Measurements from ENCODE around the gene RNF44.

RNF44 gene

DNA sequence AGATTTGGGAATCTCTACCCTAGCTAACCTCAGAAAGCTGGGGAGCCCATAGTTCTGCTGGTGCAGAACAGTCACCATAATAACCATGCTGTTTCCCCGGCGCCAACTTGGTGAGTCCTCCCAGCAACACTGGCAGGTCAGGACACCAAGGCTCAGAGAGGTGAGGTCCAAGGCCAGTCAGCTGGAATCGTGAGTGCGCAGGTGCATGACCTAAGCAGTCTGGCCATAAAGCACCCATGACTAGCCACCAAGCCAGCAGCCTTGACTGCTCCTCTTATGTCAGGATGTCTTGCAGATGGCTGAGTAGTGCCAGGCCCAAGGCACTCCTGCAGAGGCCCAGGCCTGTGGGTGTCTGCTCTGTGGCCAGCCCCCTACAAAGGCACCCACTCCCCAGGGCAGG, 2.6 kb downstream of the RNF44 start:
- H3K36me3 ChIP-seq (replicated peaks; ENCODE audit: insufficient read depth, low read length), result no peaks in the 10 kb centered on the region
- peaks cover 39% of the 10 kb centered on the region for H3K79me2 ChIP-seq (ENCODE audit: low read length)
- no peaks in the 10 kb centered on the region for H3K27me3 ChIP-seq (replicated peaks; ENCODE audit: insufficient read depth, low read length)
- no peaks in the 10 kb centered on the region for H3K9me3 ChIP-seq (replicated peaks; ENCODE audit: insufficient read depth, low read length)
- H4K20me1 ChIP-seq (ENCODE audit: insufficient read depth, low read length), result no peaks in the 10 kb centered on the region
- no peak overlapping the region for H3K4me3 ChIP-seq (ENCODE audit: low read length)
- TF ChIP-seq, protein P1, sequence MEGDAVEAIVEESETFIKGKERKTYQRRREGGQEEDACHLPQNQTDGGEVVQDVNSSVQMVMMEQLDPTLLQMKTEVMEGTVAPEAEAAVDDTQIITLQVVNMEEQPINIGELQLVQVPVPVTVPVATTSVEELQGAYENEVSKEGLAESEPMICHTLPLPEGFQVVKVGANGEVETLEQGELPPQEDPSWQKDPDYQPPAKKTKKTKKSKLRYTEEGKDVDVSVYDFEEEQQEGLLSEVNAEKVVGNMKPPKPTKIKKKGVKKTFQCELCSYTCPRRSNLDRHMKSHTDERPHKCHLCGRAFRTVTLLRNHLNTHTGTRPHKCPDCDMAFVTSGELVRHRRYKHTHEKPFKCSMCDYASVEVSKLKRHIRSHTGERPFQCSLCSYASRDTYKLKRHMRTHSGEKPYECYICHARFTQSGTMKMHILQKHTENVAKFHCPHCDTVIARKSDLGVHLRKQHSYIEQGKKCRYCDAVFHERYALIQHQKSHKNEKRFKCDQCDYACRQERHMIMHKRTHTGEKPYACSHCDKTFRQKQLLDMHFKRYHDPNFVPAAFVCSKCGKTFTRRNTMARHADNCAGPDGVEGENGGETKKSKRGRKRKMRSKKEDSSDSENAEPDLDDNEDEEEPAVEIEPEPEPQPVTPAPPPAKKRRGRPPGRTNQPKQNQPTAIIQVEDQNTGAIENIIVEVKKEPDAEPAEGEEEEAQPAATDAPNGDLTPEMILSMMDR (IDR thresholded peaks at IDR 0.05; ENCODE audit: low read length), result no peak
- TF ChIP-seq EZH2phosphoT487 (IDR thresholded peaks at IDR 0.05; ENCODE audit: low read length), result no peak
- no peak for TF ChIP-seq EZH2 (optimal IDR thresholded peaks at IDR 0.05; ENCODE audit: low read depth, low read length)
- H2AFZ ChIP-seq (ENCODE audit: low read length), result no peak overlapping the region
- H3K9ac ChIP-seq (ENCODE audit: low read length), result no peak overlapping the region
- no peak for DNase-seq
- H3K27ac ChIP-seq (ENCODE audit: low read length), result no peak overlapping the region
- no peak overlapping the region for H3K4me2 ChIP-seq (ENCODE audit: low read depth, low read length)
- peaks cover 8% of the 10 kb centered on the region; the same call in 1 of the 2 replicates for H3K4me1 ChIP-seq (ENCODE audit: low read length)
- no peaks in the 10 kb centered on the region for H3K9me2 ChIP-seq (replicated peaks; ENCODE audit: insufficient read depth, low read length)
- peaks cover 5% of the 10 kb centered on the region; the same call in 1 of the 2 replicates for H3F3A ChIP-seq (ENCODE audit: insufficient read depth, low read length)

DNA sequence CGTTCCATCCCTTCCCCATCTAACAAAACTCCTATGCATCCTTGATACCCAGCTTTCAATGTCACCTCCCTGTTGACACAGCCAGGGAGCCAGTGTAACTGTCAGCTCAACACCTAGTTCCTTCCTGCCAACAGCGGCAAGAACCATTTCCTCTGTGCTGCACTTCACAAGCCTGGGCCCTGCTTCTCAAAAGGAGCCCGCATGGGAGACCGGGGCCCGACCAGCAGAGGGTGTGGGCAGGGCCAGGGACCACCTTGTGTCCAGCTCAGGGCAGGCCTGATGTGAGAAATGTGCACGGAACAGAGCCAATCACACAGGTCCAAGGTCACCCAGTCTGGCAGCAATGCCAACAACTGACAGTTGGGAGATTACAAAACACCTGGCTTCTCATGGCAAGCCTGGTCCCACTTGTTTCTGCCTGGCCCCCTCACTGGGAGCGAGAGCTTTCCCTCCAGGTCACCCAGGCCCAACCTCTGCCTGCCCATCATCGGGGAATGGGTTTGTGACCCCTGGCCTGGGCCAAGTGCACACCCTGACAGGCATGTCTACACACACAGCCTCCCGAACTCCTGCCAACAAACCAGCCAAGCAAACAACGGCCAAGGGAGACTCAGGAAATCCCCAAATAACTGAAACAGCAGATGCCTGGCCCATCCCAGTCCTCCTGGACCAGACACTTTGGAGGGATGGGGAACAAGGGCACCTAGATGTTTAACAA, 3.1 kb downstream of the RNF44 start:
- no peak overlapping the region for H3K27ac ChIP-seq (ENCODE audit: low read length)
- H3K27me3 ChIP-seq (replicated peaks; ENCODE audit: insufficient read depth, low read length), result no peaks in the 10 kb centered on the region
- no peak overlapping the region for H3K4me2 ChIP-seq (ENCODE audit: low read depth, low read length)
- no peak overlapping the region for H2AFZ ChIP-seq (ENCODE audit: low read length)
- H3K36me3 ChIP-seq (replicated peaks; ENCODE audit: insufficient read depth, low read length), result no peaks in the 10 kb centered on the region
- H4K20me1 ChIP-seq (ENCODE audit: insufficient read depth, low read length), result no peaks in the 10 kb centered on the region
- no peak for TF ChIP-seq EZH2 (optimal IDR thresholded peaks at IDR 0.05; ENCODE audit: low read depth, low read length)
- TF ChIP-seq, protein P1 (IDR thresholded peaks at IDR 0.05; ENCODE audit: low read length), result no peak
- no peak for TF ChIP-seq EZH2phosphoT487 (IDR thresholded peaks at IDR 0.05; ENCODE audit: low read length)
- DNase-seq, result no peak
- peaks cover 8% of the 10 kb centered on the region; the same call in 1 of the 2 replicates for H3K4me1 ChIP-seq (ENCODE audit: low read length)
- no peaks in the 10 kb centered on the region for H3K9me3 ChIP-seq (replicated peaks; ENCODE audit: insufficient read depth, low read length)
- H3K4me3 ChIP-seq (ENCODE audit: low read length), result no peak overlapping the region
- H3K79me2 ChIP-seq (ENCODE audit: low read length), result peaks cover 39% of the 10 kb centered on the region
- H3F3A ChIP-seq (ENCODE audit: insufficient read depth, low read length), result peaks cover 5% of the 10 kb centered on the region; the same call in 1 of the 2 replicates
- H3K9ac ChIP-seq (ENCODE audit: low read length), result no peak overlapping the region
- H3K9me2 ChIP-seq (replicated peaks; ENCODE audit: insufficient read depth, low read length), result no peaks in the 10 kb centered on the region

DNA sequence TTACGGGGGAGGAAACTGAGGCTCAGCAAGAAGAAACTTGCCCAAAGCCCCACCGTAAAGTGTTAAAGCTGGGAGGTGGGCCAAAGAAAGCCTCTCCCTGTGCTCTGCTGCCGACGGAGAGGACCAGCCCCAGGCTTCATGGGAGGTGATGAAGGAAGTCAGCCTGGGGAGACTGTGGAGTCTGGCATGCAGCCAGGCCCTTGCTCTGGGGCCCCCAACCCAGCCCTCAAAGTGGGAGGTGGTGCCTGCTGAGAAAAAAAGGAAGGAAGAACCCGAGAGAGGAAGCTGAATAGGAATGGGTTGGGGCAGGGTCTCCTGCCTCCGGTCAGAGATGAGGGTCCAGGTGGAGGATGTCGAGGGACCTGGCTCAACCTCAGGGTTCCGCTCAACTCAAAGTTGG, 3.8 kb downstream of the RNF44 start:
- H3K9ac ChIP-seq (ENCODE audit: low read length), result no peak overlapping the region
- H3K27ac ChIP-seq (ENCODE audit: low read length), result no peak overlapping the region
- TF ChIP-seq EZH2 (optimal IDR thresholded peaks at IDR 0.05; ENCODE audit: low read depth, low read length) (no peak), EZH2phosphoT487 (IDR thresholded peaks at IDR 0.05; ENCODE audit: low read length) (no peak)
- TF ChIP-seq, protein P1 (IDR thresholded peaks at IDR 0.05; ENCODE audit: low read length), result no peak
- H3K4me3 ChIP-seq (ENCODE audit: low read length), result no peak overlapping the region
- H2AFZ ChIP-seq (ENCODE audit: low read length), result no peak overlapping the region
- no peaks in the 10 kb centered on the region for H3K9me3 ChIP-seq (replicated peaks; ENCODE audit: insufficient read depth, low read length)
- peaks cover 5% of the 10 kb centered on the region; the same call in 1 of the 2 replicates for H3F3A ChIP-seq (ENCODE audit: insufficient read depth, low read length)
- no peak for DNase-seq
- no peaks in the 10 kb centered on the region for H3K36me3 ChIP-seq (replicated peaks; ENCODE audit: insufficient read depth, low read length)
- H3K4me1 ChIP-seq (ENCODE audit: low read length), result peaks cover 6% of the 10 kb centered on the region; the same call in 1 of the 2 replicates
- H3K9me2 ChIP-seq (replicated peaks; ENCODE audit: insufficient read depth, low read length), result no peaks in the 10 kb centered on the region
- peaks cover 39% of the 10 kb centered on the region for H3K79me2 ChIP-seq (ENCODE audit: low read length)
- H3K4me2 ChIP-seq (ENCODE audit: low read depth, low read length), result no peak overlapping the region
- H4K20me1 ChIP-seq (ENCODE audit: insufficient read depth, low read length), result no peaks in the 10 kb centered on the region
- no peaks in the 10 kb centered on the region for H3K27me3 ChIP-seq (replicated peaks; ENCODE audit: insufficient read depth, low read length)

Measured in MM.1S (cell line).